ENCODE measurements around the gene DGKZ.
"Not testable (repeated sequence)": the region's sequence is repeated elsewhere in the genome, so short reads cannot be mapped to it uniquely, and the experiment has no call there.

Gene DGKZ

GRCh38 chr11:46366260-46366659 lies 19.0 kb downstream of the DGKZ start:
- no peak for DNase-seq (ENCODE audit: low read depth, low spot score)

DNA sequence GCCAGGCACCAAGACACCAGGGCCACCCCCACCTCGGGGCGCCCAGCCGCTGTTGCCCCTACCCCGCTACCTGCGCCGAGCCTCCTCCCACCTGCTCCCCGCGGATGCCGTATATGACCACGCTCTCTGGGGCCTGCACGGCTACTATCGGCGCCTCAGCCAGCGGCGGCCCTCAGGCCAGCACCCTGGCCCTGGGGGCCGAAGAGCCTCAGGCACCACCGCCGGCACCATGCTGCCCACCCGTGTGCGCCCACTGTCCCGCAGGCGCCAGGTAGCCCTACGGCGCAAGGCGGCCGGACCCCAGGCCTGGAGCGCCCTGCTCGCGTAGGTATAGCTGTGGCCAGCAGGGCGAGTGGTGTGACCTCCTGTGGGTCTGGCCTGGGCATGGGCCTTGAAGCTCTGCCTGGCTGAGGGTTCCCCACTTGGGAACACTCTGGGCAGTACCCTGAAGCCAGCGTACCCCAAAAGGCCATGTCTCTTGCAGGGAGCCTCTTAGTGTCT lies 19.4 kb downstream of the DGKZ start:
- DNase-seq (ENCODE audit: low read depth, low spot score): no peak

- DNase-seq (ENCODE audit: low read depth, low spot score): peak; percentile 53
Measured at GRCh38 chr11:46367244-46367915, 20.1 kb downstream of the DGKZ start.

DNA sequence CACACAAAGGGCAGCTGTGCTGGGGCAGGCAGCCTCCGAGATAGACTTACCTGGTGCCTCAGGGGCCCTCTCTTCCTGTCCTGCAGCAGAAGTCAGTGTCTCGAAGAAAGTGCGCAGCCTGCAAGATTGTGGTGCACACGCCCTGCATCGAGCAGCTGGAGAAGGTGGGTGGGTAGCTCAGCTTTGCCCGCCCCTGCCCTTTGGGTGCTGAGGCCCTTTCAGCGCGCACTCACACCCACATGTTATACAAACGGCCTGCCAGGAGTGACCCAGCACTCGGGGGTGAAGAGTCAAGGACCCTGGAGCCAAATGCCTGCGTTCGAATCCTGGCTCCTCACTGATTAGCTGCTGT lies 20.6 kb downstream of the DGKZ start:
- DNase-seq (ENCODE audit: low read depth, low spot score): no peak

DNA sequence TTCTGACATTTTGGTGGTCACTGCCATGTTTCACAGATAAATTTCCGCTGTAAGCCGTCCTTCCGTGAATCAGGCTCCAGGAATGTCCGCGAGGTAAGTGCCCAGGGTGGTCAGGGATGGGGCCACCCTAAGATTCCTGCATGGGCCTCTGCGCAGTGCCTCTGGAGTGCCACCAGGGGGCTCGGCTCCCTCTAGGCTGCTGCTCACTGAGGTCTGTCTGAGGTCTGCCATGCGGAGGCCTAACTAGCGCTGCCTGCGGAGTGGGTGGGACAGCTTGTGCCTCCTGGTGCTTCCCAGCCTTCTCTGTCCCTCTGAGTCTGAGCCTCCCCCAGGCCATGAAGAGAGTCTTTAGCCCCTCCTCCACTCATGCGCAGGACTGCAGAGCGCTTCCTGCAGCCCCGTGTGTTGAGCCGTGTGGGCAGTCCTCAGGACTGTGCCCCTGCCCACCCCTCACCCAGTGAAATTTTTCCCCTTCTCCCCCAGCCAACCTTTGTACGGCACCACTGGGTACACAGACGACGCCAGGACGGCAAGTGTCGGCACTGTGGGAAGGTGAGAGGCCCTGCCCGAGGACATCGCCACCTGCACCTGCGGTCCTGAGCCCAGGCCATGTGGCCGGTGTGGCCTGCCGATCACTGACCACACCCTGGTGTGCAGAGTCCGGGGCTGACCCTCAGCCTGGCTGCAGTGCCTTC lies 22.3 kb downstream of the DGKZ start:
- no peak for DNase-seq (ENCODE audit: low read depth, low spot score)

- DNase-seq (ENCODE audit: low read depth, low spot score): no peak
Measured at GRCh38 chr11:46370253-46370652, 23.0 kb downstream of the DGKZ start.

DNA sequence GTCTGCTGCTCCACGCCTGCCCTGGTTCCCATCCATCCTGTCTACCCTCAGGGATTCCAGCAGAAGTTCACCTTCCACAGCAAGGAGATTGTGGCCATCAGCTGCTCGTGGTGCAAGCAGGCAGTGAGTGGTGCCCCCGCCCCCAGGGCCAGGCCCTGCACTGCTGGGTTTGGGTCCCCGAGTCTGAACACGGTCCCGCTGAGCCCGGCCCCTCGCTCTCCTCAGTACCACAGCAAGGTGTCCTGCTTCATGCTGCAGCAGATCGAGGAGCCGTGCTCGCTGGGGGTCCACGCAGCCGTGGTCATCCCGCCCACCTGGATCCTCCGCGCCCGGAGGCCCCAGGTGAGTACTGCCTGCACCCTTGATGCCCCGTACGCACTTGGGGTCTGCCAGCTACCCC lies 24.0 kb downstream of the DGKZ start:
- not testable (repeated sequence) for DNase-seq (ENCODE audit: low read depth, low spot score)

GRCh38 chr11:46372086-46372485 lies 24.8 kb downstream of the DGKZ start:
- no peak for DNase-seq (ENCODE audit: low read depth, low spot score)

- not testable (repeated sequence) for DNase-seq (ENCODE audit: low read depth, low spot score)
Measured at GRCh38 chr11:46372501-46372900, 25.2 kb downstream of the DGKZ start.

GRCh38 chr11:46373787-46374740 lies 26.8 kb downstream of the DGKZ start:
- DNase-seq (ENCODE audit: low read depth, low spot score): no peak

- no peak for DNase-seq (ENCODE audit: low read depth, low spot score)
Measured at GRCh38 chr11:46374815-46375214, 27.6 kb downstream of the DGKZ start.

GRCh38 chr11:46375392-46376101 lies 28.3 kb downstream of the DGKZ start:
- no peak for DNase-seq (ENCODE audit: low read depth, low spot score)

DNA sequence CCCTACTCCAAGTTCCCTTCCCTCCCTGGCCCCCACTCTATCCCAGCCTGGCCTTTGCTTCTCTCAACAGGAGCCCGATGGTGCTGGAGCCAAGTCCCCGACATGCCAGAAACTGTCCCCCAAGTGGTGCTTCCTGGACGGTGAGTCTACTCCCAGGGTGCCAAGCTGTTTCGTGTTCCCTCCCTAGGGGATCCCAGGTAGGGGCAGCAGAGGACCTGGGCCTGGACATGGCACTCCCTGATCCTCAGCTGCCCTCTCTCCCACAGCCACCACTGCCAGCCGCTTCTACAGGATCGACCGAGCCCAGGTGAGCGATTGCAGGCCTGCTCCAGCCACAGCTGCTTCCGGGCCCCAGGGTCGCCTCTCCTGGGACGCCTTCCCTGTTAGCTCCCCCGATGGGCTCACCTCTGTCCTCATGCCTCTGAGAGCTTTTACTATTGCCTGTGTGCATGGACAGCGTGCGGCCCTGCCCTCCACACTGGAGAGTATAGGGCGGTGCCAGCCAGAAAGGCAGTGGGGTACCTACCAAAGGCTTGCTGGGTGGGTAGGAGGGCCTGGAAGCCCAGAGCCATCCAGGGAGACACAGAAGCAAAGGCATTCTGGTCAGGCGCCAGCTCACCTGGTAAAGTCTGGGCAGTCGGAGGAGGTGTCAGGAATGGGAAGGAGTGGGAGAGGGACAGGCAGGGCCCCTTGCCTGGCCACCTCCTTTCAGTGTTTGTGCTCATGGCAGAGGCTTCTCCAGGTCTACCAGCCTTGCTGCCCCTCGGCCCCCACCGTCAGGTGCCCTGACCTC lies 29.2 kb downstream of the DGKZ start:
- DNase-seq (ENCODE audit: low read depth, low spot score): no peak

GRCh38 chr11:46377290-46377689 lies 30.0 kb downstream of the DGKZ start:
- DNase-seq (ENCODE audit: low read depth, low spot score): no peak

DNA sequence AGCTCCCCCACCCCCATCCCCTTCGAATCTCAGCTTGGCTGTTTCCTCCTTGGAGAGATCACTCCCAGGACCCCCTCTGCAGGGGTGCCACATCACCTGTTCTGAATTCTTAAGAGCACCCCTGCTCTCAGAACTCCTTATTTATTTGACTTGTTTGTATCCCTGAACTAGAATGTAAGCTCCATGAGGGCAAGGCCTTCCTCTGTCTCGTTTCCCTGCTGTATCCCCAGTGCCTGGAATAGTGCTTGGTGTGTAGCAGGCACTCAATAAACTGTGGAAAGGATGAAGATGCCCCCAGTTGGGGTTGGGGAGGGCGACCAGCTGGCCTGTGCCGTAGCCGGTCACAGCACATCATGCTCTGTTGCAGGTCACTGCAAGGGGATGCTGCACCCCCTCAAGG lies 30.6 kb downstream of the DGKZ start:
- no peak for DNase-seq (ENCODE audit: low read depth, low spot score)

GRCh38 chr11:46378296-46378695 lies 31.0 kb downstream of the DGKZ start:
- DNase-seq (ENCODE audit: low read depth, low spot score): no peak

GRCh38 chr11:46378811-46379481 lies 31.7 kb downstream of the DGKZ start:
- no peak for DNase-seq (ENCODE audit: low read depth, low spot score)

DNA sequence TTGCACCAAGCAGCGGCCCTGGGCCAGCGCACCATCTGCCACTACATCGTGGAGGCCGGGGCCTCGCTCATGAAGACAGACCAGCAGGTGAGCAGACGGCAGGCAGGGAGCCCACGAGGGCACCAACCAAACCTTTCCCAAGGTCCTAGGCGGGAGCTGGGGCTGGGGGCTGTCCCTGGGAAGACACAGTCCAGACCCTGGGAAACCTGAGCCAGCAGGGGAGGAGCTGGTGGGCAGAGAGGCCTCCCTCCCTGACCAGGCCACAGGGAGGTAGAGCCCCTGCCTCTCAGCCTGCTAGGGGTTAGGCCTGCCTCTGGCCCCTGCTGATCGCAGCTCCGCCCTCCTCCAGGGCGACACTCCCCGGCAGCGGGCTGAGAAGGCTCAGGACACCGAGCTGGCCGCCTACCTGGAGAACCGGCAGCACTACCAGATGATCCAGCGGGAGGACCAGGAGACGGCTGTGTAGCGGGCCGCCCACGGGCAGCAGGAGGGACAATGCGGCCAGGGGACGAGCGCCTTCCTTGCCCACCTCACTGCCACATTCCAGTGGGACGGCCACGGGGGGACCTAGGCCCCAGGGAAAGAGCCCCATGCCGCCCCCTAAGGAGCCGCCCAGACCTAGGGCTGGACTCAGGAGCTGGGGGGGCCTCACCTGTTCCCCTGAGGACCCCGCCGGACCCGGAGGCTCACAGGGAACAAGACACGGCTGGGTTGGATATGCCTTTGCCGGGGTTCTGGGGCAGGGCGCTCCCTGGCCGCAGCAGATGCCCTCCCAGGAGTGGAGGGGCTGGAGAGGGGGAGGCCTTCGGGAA lies 32.4 kb downstream of the DGKZ start:
- DNase-seq (ENCODE audit: low read depth, low spot score): not testable (repeated sequence)

DNA sequence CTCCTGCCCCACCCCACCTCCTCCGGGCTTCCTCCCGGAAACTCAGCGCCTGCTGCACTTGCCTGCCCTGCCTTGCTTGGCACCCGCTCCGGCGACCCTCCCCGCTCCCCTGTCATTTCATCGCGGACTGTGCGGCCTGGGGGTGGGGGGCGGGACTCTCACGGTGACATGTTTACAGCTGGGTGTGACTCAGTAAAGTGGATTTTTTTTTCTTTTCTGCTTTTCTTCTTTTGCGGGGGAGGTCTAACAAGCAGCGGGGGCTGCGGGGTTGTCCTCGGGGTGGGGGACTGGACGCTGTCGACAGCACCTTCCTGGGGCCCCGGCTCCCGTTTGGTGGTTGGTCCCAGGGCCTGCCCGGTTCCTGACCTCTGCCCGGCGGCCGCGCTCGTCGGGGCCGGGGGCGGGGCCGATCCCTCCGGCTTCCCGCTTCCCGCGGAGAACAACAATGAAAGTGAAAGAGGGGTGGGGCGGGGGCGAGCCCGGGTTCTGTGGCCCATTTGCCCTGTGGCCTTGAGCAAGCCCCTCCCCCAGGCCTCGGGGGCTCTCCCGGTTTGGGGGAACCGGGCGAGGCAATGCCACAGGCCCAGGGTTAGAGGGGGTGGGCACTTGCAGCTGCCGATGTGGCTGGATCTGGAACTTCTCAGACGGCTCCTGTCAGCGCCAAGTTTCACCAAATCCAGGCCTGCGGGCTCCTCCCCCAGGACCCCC lies 33.2 kb downstream of the DGKZ start:
- no peak for DNase-seq (ENCODE audit: low read depth, low spot score)

All from activated CD4-positive, CD25-positive, alpha-beta regulatory T cell treated with anti-CD3 and anti-CD28 coated beads, Interleukin-2, amount 50 U/mL, for 16 hours (primary cell).